Epithelial cell of proximal tubule (primary cell): ENCODE measurements around the gene SLC39A11. TPM values are rescaled to one million over a fixed set of nuclear protein-coding genes. Genes with fewer than 3 reads are reported as not detected.

ENCODE experiments used
- DNase-seq: peaks from one replicate; pipeline ENCODE4 v3.0.0-alpha.2; 2011; ENCODE audit warnings: low read depth
- H3K4me3 ChIP-seq: 2 replicates; pipeline ENCODE4 v1.5.1; 2011; ENCODE audit warnings: low read depth, mild to moderate bottlenecking, low read length
- CTCF ChIP-seq: conservative IDR thresholded peaks from 2 replicates; pipeline ENCODE4 v1.5.1; 2012; ENCODE audit warnings: low read depth, mild to moderate bottlenecking, low read length
- total RNA-seq: library from RNA; depleted of rRNA; stranded (reverse); fragments of >200 nt; gene quantifications from 2 replicates; pipeline ENCODE4 v1.2.3, GENCODE V29; 2015

SLC39A11 gene
- total RNA-seq, 1 donor from 2014 or later: 12.6 TPM

GRCh38 chr17:73107191-73107590 is 14.7 kb upstream of the SLC39A11 start:
- H3K4me3 ChIP-seq: no peak overlapping the region
- no peak for DNase-seq
- TF ChIP-seq CTCF: no peak

DNA sequence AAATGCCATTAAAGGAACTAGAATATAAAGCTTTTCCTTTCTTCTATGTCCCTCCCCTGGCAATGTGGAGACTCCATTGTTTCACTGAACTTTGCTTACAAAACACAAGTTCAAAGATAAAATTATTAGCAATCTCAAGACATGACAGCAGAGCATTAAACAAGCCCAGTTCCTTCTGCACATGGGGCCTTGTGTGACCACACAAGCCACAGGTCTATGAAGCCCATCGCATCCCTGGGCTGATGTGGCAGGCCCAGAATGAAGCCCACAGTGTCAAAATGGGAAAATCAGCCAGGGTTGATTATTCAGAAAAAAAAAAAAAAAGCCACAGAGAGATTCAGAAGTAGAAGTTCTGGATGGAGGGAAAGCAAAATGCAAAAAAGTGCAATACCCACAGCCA is 12.9 kb upstream of the SLC39A11 start:
- no peak for TF ChIP-seq CTCF
- no peak overlapping the region for H3K4me3 ChIP-seq
- DNase-seq: no peak

DNA sequence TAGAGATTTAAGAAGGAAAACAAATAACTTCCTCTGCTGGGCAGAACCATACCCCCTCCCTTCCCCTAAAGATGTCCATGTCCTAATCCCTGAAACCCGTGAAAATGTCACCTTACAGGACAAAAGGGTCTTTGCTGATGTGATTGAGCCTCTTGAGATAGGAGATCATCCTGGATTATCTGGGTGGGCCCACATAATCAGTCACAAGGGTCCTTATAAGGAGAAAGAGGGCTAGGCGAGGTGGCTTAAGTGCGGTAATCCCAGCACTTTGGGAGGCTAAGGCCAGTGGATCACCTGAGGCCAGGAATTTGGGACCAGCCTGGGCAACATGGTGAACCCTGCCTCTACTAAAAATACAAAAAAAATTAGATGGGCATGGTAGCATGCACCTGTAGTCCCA is 12.0 kb upstream of the SLC39A11 start:
- no peak overlapping the region for H3K4me3 ChIP-seq
- no peak for DNase-seq
- no peak for TF ChIP-seq CTCF

DNA sequence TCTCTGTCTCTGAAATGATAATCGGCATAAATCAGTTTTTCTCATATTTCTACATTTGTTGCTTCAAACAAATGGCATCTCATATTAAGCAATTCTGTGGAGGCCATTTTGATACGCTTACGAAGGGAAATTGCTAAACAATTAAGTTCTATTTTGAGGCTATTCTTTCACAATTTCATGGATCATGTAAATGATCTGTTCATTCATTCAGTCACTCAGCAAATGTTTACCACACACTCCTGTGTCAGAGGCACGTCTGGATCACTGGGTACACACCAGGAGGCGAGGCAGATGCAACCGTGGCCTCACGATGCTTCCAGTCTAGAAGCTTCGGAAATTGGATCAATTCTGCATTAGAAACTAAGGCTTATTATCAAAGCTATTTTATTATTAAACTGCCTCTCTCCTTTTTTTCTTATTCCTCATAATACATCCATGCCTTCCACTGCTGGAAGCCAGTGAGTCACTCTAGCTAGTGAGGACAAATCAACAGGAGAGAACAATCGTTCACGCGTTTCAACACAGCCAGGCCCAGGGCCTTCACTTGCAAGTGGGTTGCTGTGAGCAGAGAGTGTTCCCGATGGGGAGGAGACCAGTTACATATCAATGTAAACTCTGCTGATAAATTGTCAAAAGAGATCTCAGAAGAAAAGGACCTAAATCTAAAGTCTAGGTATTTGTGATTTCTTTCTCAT is 11.3 kb upstream of the SLC39A11 start:
- DNase-seq: no peak

DNA sequence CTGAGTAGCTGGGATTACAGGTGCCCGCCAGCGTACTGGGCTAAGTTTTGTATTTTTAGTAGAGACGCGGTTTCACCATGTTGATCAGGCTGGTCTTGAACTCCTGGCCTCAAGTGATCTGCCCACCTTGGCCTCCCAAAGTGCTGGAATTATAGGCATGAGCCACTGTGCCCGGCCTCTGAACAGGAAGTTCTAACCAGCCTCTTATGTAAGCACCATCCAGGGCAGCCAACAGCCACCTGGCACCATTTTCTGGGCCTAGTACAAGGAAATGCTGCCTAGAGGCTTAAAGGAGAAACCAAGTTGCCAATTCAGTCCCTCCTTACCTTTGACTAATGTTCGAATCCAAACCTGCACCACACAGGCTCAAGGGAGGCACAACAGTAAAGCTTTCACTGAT is 8.5 kb upstream of the SLC39A11 start:
- TF ChIP-seq CTCF: no peak
- H3K4me3 ChIP-seq: no peak overlapping the region
- no peak for DNase-seq

More for the DNA sequence above, 11.3 kb upstream of the SLC39A11 start:
- H3K4me3 ChIP-seq: no peak overlapping the region
- no peak for TF ChIP-seq CTCF

DNA sequence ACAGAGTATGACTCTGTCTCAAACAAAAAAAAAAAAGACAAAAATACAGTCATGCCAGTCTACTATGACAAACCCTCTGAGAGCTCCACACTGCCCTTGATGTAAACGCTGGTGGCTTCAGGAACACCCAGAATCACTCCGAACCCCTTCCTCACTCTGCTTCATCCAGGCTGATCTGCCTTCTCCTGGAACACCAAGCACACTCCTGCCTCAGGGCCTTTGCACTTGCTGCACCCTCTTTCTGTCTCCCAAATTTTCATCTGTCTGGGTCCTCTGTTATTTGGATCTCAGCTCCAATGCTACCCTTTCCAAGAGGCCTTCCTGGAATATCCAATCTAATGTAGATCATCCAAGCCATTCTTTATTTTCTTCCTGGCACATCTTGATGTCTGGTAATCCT is 7.9 kb upstream of the SLC39A11 start:
- DNase-seq: no peak
- TF ChIP-seq CTCF: no peak
- H3K4me3 ChIP-seq: no peak overlapping the region

- no peak for DNase-seq
- H3K4me3 ChIP-seq: no peak overlapping the region
- no peak for TF ChIP-seq CTCF
These were observed 7.0 kb upstream of the SLC39A11 start for GRCh38 chr17:73099511-73099910.
